IPS DF 4.7 (cell line): ENCODE results near the gene TUB.

Experiments
- DNase-seq: peaks from one replicate; pipeline ENCODE4 v3.0.0-alpha.2; 2013; ENCODE audit warnings: low spot score; ENCODE audit errors: extremely low read depth

Gene TUB

GRCh38 chr11:8080674-8081590, at the start of gene TUB:
Gene TUB, plus strand, starts transcription at chr11:8081211. Its CDS starts 300 bp downstream, at chr11:8081511.
- DNase-seq = no peak

GRCh38 chr11:8031248-8032115, 49.5 kb upstream of the TUB start:
- DNase-seq = no peak

- DNase-seq = no peak
Observed at GRCh38 chr11:8032122-8032521, 48.9 kb upstream of the TUB start.

- no peak for DNase-seq
Observed at GRCh38 chr11:8032576-8033304, 48.3 kb upstream of the TUB start.

- no peak for DNase-seq
Observed at GRCh38 chr11:8033305-8034105, 47.5 kb upstream of the TUB start.

GRCh38 chr11:8034106-8034585, 46.9 kb upstream of the TUB start:
- DNase-seq = no peak

- DNase-seq = no peak
Observed at GRCh38 chr11:8034604-8035190, 46.3 kb upstream of the TUB start.

GRCh38 chr11:8035200-8035855, 45.7 kb upstream of the TUB start:
- no peak for DNase-seq

- DNase-seq = no peak
Observed at GRCh38 chr11:8036002-8036802, 44.8 kb upstream of the TUB start.

GRCh38 chr11:8036986-8037385, 44.0 kb upstream of the TUB start:
- no peak for DNase-seq

- no peak for DNase-seq
Observed at GRCh38 chr11:8038393-8038792, 42.6 kb upstream of the TUB start.

GRCh38 chr11:8038811-8039529, 42.0 kb upstream of the TUB start:
- DNase-seq = no peak

GRCh38 chr11:8039530-8040260, 41.3 kb upstream of the TUB start:
- DNase-seq = no peak

GRCh38 chr11:8040261-8040920, 40.6 kb upstream of the TUB start:
- DNase-seq = no peak

- no peak for DNase-seq
Observed at GRCh38 chr11:8040921-8041285, 40.1 kb upstream of the TUB start.

GRCh38 chr11:8041576-8041975, 39.4 kb upstream of the TUB start:
- DNase-seq = no peak

GRCh38 chr11:8043756-8044155, 37.3 kb upstream of the TUB start:
- DNase-seq = no peak
